NCI-H128 (cell line): ENCODE results near the gene CDYL2.
"Not testable (repeated sequence)": the region's sequence is repeated elsewhere in the genome, so short reads cannot be mapped to it uniquely, and the experiment has no call there.

Experiments
- DNase-seq: peaks from one replicate; lab custom pipeline; 2025; ENCODE audit not compliant: unreplicated experiment; lab: John Stamatoyannopoulos, UW

The CDYL2 gene

GRCh38 chr16:80672379-80672778 is 132.0 kb downstream of the CDYL2 start:
- no peak for DNase-seq

DNA sequence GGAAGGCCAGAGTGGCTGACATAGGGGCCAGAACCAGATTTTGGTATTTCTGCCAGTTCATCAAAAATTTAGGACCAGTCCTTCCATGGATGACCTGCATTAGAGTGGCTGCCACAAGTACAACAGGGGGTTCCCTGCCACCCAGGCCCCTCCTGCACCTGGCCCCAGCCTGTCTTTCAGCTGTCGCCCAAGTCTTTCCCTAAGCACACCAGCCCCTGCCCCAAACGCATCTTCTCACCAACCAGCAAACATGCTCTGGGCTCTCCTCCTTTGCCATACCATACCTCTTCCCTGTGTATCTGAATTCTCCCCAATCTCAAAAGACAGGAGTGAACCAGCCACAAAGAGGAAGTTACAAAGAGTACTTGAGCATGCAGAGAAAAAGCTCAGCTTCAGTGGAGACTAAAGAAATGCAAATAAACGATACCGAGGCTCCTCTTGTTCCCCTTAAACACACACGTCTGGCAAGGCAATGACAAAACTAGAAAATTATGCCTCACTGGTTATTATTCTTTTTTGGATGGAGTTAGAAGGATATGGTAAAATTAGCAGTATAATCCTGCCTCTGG is 133.0 kb downstream of the CDYL2 start:
- no peak for DNase-seq

- no peak for DNase-seq
Observed at GRCh38 chr16:80670170-80670865, 134.1 kb downstream of the CDYL2 start.

GRCh38 chr16:80669673-80670072 is 134.7 kb downstream of the CDYL2 start:
- DNase-seq, result no peak

DNA sequence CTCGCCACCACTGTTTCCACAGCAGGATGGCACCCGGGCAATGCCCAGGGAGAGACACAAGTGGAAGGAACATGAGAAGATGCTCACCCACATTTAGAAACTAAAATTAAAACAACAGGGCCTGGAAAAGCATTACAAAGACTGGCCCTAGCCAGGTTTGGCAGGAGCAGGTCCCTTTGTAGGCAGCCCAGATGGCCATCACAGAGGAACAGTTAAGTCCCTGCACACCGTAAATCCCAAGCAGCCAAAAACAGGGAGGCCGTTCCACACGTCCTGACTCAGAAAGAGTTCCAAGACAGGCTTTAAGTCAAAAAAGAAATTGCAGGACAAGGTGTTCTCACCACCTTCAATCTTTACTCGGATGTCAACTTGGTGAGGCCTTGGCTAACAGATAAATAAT is 136.5 kb downstream of the CDYL2 start:
- DNase-seq, result no peak

DNA sequence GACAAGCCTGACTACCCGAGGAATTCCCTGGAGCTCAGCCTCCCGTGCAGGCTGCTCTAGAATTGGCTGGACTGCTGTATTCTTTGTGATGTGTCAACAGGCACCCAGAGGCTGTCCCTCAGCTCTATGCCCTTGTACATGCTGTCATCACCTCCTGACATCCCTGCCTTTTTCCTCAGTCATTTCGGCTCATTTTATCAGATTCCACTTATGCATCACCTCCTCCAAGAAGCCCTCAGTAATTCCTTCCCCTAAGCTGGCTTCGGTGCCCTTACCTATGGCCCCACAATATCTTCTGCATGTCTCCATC is 137.2 kb downstream of the CDYL2 start:
- DNase-seq, result no peak

- DNase-seq, result no peak
Observed at GRCh38 chr16:80666378-80667250, 137.8 kb downstream of the CDYL2 start.

DNA sequence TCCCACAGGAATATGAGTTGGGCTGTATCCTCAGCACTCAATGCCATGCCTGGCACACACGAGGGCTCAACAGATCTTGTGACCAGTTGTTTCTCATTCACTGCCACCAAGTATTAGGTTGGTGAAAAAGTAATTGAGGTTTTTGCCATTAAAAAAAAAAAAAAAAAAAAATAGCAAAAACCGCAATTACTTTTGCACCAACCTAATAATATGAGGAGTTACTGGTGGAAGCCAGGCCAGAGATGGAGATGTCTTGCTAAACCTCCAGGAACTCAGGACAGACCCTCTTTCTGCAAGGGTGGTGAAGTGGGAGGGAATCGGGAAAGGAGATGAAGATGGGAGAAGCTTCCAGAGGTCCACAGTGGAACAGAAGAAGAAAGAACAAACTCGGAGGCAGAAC is 139.0 kb downstream of the CDYL2 start:
- DNase-seq, result no peak

GRCh38 chr16:80664786-80665185 is 139.6 kb downstream of the CDYL2 start:
- DNase-seq, result no peak

GRCh38 chr16:80664226-80664625 is 140.2 kb downstream of the CDYL2 start:
- DNase-seq, result no peak

DNA sequence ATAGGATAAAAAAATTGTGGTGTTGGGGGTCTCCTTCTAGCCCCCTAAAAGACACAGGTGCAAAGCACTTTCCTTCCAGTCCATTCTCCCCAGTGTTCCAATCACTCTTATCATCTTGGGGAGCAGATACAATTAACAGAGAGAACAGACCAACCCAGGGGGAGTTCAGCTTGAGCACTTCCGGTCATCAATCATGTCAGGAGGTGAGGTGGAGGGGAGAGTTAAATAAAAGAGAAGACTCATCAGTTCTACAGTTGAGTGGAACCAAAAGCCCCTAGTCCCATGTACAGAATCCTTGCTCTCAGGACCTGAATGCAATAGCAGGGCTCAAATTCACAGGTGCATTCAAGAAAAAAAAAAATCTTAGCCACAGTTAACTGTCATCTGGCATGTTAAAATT is 141.3 kb downstream of the CDYL2 start:
- no peak for DNase-seq

GRCh38 chr16:80659865-80660264 is 144.5 kb downstream of the CDYL2 start:
- DNase-seq, result no peak

GRCh38 chr16:80656711-80657150 is 147.7 kb downstream of the CDYL2 start:
- DNase-seq, result no peak

DNA sequence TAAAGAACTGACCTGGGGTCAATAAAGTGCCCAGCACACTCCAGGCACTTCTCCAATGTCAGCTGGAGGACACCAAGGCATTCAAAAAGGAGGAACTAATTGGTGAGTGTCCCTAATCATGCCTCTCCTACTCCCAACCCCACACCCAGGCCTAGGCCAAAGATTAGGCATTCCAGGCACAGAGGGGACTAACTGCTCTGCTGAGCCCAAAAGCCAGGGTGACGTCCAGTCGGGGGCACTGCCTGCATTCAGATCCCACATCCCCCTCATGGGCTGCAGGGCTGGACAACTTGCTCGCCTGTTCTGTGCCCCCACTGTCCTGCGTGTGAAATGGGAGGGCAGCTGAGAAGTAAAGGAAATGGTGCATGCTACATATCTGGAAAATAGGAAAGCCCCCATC is 148.2 kb downstream of the CDYL2 start:
- no peak for DNase-seq

- no peak for DNase-seq
Observed at GRCh38 chr16:80655751-80656150, 148.6 kb downstream of the CDYL2 start.

DNA sequence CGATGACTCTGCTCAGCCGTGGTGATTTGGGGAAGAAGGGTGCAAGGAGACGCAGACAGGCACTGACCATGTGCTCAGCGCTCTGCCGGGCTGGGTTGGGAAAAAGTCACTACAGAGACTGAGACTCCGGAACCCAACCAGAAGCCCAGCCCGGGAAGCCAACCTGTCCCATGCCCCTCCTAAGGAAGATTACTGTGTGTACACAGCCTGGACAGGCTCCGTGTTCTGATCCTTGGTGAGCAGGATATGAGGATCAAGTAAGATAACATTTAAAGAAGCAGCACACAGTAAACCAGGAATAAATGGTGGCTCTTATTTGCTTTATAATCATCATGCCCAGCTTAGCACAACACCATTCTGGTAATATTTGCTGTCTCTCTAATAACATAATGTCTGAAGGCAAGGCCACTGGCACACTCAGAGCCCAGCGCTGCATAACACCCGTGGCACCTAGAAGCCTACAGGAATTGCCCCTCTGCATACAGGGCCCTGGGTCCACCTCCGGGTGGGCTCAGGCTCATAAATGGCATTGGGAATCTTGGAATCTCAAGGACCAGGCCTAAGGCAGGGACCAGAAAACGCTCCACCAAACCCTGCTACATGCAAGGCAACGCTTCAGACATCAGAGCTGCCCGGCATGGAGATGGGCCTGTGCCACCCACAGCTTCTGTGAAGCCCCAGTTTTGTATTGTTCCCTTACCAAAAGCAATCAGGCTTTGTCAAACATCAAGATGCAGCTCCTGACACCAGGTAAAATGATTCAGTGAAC is 150.1 kb downstream of the CDYL2 start:
- DNase-seq, result no peak

GRCh38 chr16:80652441-80652840 is 152.0 kb downstream of the CDYL2 start:
- DNase-seq, result no peak

- not testable (repeated sequence) for DNase-seq
Observed at GRCh38 chr16:80650281-80650680, 154.1 kb downstream of the CDYL2 start.

GRCh38 chr16:80640316-80640715 is 164.1 kb downstream of the CDYL2 start:
- no peak for DNase-seq

- DNase-seq, result no peak
Observed at GRCh38 chr16:80639636-80640035, 164.8 kb downstream of the CDYL2 start.

DNA sequence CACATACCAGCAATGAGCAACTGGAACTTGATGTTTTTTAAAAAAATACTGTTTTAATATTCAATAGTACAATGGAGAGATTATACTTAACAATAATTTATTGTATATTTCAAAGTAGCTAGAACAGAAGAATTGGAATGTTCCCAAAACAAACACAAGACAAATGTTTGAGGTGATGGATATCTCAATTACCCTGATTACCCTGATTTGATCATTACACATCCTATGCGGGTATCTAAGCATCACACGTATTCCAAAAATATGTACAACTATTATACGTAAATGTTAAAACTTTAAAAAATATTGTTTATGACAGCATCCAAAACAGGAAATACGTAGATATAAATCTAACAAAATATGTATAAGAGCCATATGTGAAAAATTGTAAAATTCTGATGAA is 166.8 kb downstream of the CDYL2 start:
- DNase-seq, result no peak
